ENCODE data around the gene CRAMP1.
"Not testable (repeated sequence)": the region's sequence is repeated elsewhere in the genome, so short reads cannot be mapped to it uniquely, and the experiment has no call there.

Gene CRAMP1

GRCh38 chr16:1718236-1718635 lies 106.1 kb downstream of the CRAMP1 start:
- DNase-seq = not testable (repeated sequence)

- DNase-seq = not testable (repeated sequence)
These were observed 107.5 kb downstream of the CRAMP1 start for GRCh38 chr16:1719559-1720229.

GRCh38 chr16:1721372-1721771 lies 109.2 kb downstream of the CRAMP1 start:
- DNase-seq = no peak

GRCh38 chr16:1723450-1724147 lies 111.4 kb downstream of the CRAMP1 start:
- no peak for DNase-seq

GRCh38 chr16:1724491-1724890 lies 112.3 kb downstream of the CRAMP1 start:
- no peak for DNase-seq

- no peak for DNase-seq
These were observed 114.7 kb downstream of the CRAMP1 start for GRCh38 chr16:1726661-1727502.
